GM18505 (cell line): ENCODE data around the gene SEC63.

ENCODE experiments used
- ATAC-seq: cut with Tn5 transposase; IDR thresholded peaks from one replicate; pipeline ENCODE4 v1.9.1; 2021; ENCODE audit not compliant: unreplicated experiment
- POLR2A ChIP-seq: IDR thresholded peaks from 4 replicates; pipeline ENCODE4 v1.6.1; 2011; ENCODE audit warnings: borderline replicate concordance; ENCODE audit not compliant: insufficient read depth, insufficient read length; ENCODE audit errors: extremely low read depth

Gene SEC63

DNA sequence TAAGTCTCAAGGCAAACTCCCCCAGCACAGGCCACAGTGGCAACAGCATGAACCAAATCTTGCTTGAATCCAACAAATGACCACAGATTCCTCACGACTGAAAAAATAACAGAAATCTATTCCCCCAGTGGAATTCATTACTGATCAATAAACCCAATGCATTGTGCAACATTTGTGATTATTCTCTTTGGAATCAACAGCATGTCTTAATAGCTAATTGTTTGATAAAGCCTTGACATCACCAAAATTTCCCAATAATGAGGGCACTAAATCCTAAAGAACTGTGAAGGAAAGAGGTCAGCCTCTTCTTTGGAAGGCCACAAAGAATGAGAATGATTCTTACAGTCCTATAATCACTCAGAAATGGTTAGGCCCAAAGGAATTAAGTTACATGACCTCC, 139.7 kb downstream of the SEC63 start:
- no peak for ATAC-seq
- TF ChIP-seq POLR2A = no peak

DNA sequence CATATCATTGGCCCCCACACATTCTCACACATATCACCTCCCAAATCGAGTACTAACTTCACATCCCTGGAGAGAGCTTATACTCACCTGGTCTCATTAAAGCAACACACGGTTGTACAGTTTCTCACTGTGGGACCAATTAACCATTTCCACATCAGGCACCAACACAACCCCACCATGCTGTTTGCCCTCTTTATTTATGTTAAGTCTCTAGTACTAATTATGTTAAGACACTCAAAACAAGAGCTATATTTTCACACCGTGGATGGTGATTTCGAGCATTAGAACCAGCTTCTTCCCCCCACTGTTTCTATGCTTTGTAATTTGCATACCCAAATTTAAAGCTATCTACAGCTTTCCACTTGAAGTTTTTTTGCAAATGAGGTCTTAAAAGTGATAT, 140.2 kb downstream of the SEC63 start:
- no peak for TF ChIP-seq POLR2A
- ATAC-seq = no peak
